ENCODE measurements around the gene ZNF836.

The ZNF836 gene

GRCh38 chr19:52188822-52189734, 17.7 kb upstream of the ZNF836 start:
- peak in 5 of 14 donors; percentile 42 to 78 (median 58) for DNase-seq

- DNase-seq = no peak
Measured at GRCh38 chr19:52187407-52187806, 16.0 kb upstream of the ZNF836 start.

DNA sequence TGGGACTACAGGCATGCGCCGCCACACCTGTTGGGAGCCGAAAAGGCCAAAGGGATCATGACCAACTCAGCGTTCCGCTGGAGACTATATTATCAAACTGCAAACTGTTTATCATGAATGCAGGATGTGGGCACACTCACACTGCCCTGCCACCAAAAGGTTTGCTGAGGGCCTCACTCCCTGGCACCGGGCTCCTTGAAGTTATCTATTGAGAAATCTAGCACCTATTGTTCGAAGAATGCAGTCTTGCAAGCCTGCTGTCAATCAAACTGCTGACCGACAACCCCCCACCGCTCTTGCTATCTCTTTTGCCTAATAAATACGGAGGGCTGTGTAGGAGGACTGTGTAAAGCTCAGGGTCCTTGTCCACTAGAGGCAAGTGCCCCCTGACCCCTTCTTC, 5.2 kb upstream of the ZNF836 start:
- no peak for DNase-seq

- DNase-seq = no peak
Measured at GRCh38 chr19:52172347-52172746, 926 bp upstream of the ZNF836 start.

- peak in 4 of 14 donors; percentile 30 to 44 (median 34) for DNase-seq
Measured at GRCh38 chr19:52170863-52171320, 529 bp downstream of the ZNF836 start.

DNA sequence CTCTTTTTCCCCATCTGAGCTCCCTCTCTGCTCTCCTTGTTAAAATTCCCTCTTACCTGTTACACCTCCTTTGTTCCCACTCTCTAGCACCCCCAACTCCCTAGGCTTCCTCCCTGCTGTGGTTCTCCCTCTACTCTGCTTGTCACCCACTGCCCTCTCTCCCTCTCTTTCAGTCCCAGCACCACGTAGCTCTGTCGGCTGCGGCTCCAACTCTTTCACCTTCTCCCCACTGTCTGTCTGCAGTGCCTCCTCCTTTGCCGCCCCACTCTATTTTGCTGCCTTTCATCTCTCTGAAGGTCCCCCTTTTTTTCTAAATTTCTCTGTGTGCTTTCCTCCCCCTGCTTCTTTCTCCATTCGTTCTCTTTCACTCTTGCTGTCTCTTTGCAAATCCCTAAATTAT, 1.1 kb downstream of the ZNF836 start:
- DNase-seq = peak in 1 of 14 donors; percentile 13

GRCh38 chr19:52155596-52156359, 15.6 kb downstream of the ZNF836 start:
- DNase-seq = no peak

- DNase-seq = no peak
Measured at GRCh38 chr19:52148256-52148655, 23.2 kb downstream of the ZNF836 start.

GRCh38 chr19:52142001-52142595, 29.3 kb downstream of the ZNF836 start:
- no peak for DNase-seq

GRCh38 chr19:52141203-52141602, 30.2 kb downstream of the ZNF836 start:
- DNase-seq = no peak

DNA sequence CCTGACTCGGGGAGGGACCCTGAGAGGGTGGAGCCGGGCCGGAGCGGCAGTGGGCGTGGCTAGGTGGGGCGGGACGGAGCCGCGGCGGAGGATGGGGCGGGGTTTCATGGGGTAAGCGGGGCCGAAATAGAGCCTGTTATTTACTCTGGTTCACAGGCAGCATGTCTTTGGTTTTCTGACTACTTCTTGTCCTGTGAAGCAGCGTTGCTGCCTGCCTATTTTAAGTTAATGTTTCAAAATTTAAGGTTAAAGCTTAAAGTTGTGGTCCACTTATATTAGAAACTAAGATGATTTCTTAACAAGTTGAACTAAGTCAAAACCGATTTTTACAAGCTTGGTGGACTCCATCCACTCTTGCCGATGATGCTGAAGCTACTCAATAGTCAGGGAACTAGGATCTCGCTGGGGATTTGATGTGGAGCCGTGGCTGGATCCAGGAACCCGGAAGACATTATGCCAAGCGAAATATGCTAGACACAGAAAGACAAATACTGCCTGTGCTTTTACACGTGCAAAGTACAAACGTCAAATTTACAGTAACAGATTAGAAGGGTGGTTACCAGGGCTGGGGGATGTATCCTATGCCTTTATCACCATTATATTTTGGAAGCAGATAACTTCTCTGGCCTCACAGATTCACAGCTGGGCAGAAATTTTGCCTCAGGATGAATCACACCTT, 31.2 kb downstream of the ZNF836 start:
- DNase-seq = peak in 5 of 14 donors; percentile 4 to 58 (median 24)

GRCh38 chr19:52139252-52140031, 32.0 kb downstream of the ZNF836 start, which contains the start of gene ZNF616:
Gene ZNF616, minus strand, starts transcription at chr19:52139938. Its CDS starts 9,426 bp downstream, at chr19:52130512.
- peak; percentile 8 to 95 (median 91) for DNase-seq

GRCh38 chr19:52138983-52139251, 32.5 kb downstream of the ZNF836 start:
- DNase-seq = peak in 1 of 14 donors; percentile 33

GRCh38 chr19:52138278-52138982, 33.0 kb downstream of the ZNF836 start:
- DNase-seq = peak in 5 of 14 donors; percentile 4 to 48 (median 19)

DNA sequence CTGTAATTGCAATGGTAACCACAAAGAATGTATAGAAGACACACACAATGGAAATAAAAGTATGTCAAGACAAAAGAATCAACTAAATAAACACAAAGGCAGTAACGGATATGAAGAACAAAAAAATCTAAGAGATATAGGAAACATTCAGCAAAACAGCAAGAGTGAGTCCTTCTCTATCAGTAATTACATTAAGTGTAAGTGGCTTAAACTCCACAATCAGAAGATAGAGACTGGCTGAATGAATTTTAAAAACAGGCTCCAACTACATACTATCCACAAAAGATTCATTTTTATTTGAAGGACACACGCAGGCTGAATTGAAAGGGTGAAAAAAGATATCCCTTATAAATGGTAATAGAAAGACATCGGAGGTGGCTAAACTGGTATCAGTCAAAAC, 51.1 kb downstream of the ZNF836 start:
- no peak for DNase-seq

DNA sequence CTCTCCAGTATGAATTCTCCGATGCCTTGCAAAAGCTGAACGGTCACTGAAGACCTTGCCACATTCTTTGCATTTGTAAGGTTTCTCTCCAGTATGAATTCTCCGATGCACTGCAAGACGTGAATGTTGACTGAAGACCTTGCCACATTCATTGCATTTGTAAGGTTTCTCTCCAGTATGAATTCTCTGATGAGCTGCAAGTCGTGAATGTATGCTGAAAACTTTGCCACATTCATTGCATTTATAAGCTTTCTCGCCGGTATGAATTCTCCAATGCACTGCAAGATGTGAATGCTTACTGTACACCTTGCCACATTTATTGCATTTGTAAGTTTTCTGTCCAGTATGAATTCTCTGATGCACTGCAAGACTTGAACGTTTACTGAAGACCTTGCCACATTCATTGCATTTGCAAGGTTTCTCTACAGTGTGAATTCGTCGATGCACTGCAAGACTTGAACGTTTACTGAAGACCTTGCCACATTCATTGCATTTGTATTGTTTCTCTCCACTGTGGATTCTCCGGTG, 55.8 kb downstream of the ZNF836 start:
- DNase-seq = no peak

DNA sequence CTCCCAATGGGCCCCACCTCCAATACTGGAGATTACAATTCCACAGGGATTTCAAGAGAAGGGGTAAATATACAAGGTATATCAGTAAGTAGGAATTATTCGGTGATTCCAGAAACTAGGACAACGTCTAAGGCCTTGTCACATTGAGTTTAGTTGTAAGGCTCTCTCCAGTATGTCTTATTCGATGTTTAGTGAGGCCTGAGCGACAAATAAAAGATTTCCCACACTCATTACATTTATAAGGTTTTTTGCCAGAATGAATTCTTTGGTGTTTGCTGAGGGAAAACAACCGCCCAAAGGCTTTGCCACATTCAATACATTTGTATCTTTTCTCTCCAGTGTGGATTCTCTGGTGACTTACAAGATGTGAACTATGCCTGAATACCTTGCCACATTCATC, 56.7 kb downstream of the ZNF836 start:
- DNase-seq = no peak

- DNase-seq = no peak
Measured at GRCh38 chr19:52112624-52113023, 58.8 kb downstream of the ZNF836 start.

- DNase-seq = no peak
Measured at GRCh38 chr19:52110780-52111179, 60.6 kb downstream of the ZNF836 start.
